Rectal smooth muscle tissue (tissue), 1 donor: ENCODE measurements around the gene SLC17A4.

Experiments
- H3K27ac ChIP-seq: one replicate; pipeline ENCODE4 v1.7.0; 2013; ENCODE audit warnings: low read depth, low read length, inconsistent platforms
- H3K27me3 ChIP-seq: one replicate; pipeline ENCODE4 v1.7.0; 2013; ENCODE audit warnings: low read length; ENCODE audit not compliant: control insufficient read depth, insufficient read depth
- H3K36me3 ChIP-seq: one replicate; pipeline ENCODE4 v1.7.0; 2013; ENCODE audit warnings: low read length; ENCODE audit not compliant: control insufficient read depth, insufficient read depth
- H3K4me1 ChIP-seq: one replicate; pipeline ENCODE4 v1.7.0; 2013; ENCODE audit warnings: low read length; ENCODE audit not compliant: control insufficient read depth, insufficient read depth
- H3K4me3 ChIP-seq: one replicate; pipeline ENCODE4 v1.7.0; 2013; ENCODE audit warnings: low read length
- H3K9ac ChIP-seq: one replicate; pipeline ENCODE4 v1.7.0; 2013; ENCODE audit warnings: low read length

SLC17A4 gene

GRCh38 chr6:25756382-25757363 lies 2.1 kb downstream of the SLC17A4 start:
- Histone ChIP-seq H3K4me3 (no peak overlapping the region), H3K9ac (no peak overlapping the region), H3K27ac (no peak overlapping the region), H3K36me3 (no peaks in the 10 kb centered on the region), H3K27me3 (no peaks in the 10 kb centered on the region), H3K4me1 (no peaks in the 10 kb centered on the region)

GRCh38 chr6:25757936-25758642 lies 3.5 kb downstream of the SLC17A4 start:
- Histone ChIP-seq H3K27me3 (no peaks in the 10 kb centered on the region), H3K27ac (no peak overlapping the region), H3K36me3 (no peaks in the 10 kb centered on the region), H3K4me3 (no peak overlapping the region), H3K9ac (no peak overlapping the region), H3K4me1 (no peaks in the 10 kb centered on the region)

GRCh38 chr6:25764611-25765010 lies 10.1 kb downstream of the SLC17A4 start:
- H3K4me3 ChIP-seq, result no peak overlapping the region
- no peaks in the 10 kb centered on the region for H3K27me3 ChIP-seq
- no peak overlapping the region for H3K9ac ChIP-seq
- no peaks in the 10 kb centered on the region for H3K36me3 ChIP-seq
- H3K27ac ChIP-seq, result no peak overlapping the region
- H3K4me1 ChIP-seq, result no peaks in the 10 kb centered on the region

GRCh38 chr6:25768566-25768965 lies 14.0 kb downstream of the SLC17A4 start:
- H3K4me1 ChIP-seq, result no peaks in the 10 kb centered on the region
- H3K9ac ChIP-seq, result no peak overlapping the region
- H3K36me3 ChIP-seq, result no peaks in the 10 kb centered on the region
- H3K27ac ChIP-seq, result no peak overlapping the region
- H3K27me3 ChIP-seq, result no peaks in the 10 kb centered on the region
- no peak overlapping the region for H3K4me3 ChIP-seq

GRCh38 chr6:25769983-25770382 lies 15.4 kb downstream of the SLC17A4 start:
- H3K4me3 ChIP-seq, result no peak overlapping the region
- H3K27ac ChIP-seq, result no peak overlapping the region
- H3K27me3 ChIP-seq, result no peaks in the 10 kb centered on the region
- H3K9ac ChIP-seq, result no peak overlapping the region
- no peaks in the 10 kb centered on the region for H3K36me3 ChIP-seq
- no peaks in the 10 kb centered on the region for H3K4me1 ChIP-seq

GRCh38 chr6:25774120-25774715 lies 19.7 kb downstream of the SLC17A4 start:
- H3K27me3 ChIP-seq, result no peaks in the 10 kb centered on the region
- H3K27ac ChIP-seq, result no peak overlapping the region
- no peaks in the 10 kb centered on the region for H3K36me3 ChIP-seq
- H3K9ac ChIP-seq, result no peak overlapping the region
- H3K4me1 ChIP-seq, result no peaks in the 10 kb centered on the region
- H3K4me3 ChIP-seq, result no peak overlapping the region

GRCh38 chr6:25777031-25777430 lies 22.5 kb downstream of the SLC17A4 start:
- H3K27ac ChIP-seq, result no peak overlapping the region
- no peak overlapping the region for H3K4me3 ChIP-seq
- no peaks in the 10 kb centered on the region for H3K27me3 ChIP-seq
- H3K36me3 ChIP-seq, result no peaks in the 10 kb centered on the region
- no peaks in the 10 kb centered on the region for H3K4me1 ChIP-seq
- no peak overlapping the region for H3K9ac ChIP-seq

- H3K4me1 ChIP-seq, result no peaks in the 10 kb centered on the region
- H3K27me3 ChIP-seq, result no peaks in the 10 kb centered on the region
- no peaks in the 10 kb centered on the region for H3K36me3 ChIP-seq
- no peak overlapping the region for H3K4me3 ChIP-seq
- no peak overlapping the region for H3K9ac ChIP-seq
- no peak overlapping the region for H3K27ac ChIP-seq
Observed at GRCh38 chr6:25777856-25778649, 23.5 kb downstream of the SLC17A4 start.

GRCh38 chr6:25781134-25781533 lies 26.6 kb downstream of the SLC17A4 start:
- H3K27me3 ChIP-seq, result no peaks in the 10 kb centered on the region
- H3K4me1 ChIP-seq, result no peaks in the 10 kb centered on the region
- no peak overlapping the region for H3K4me3 ChIP-seq
- H3K9ac ChIP-seq, result no peak overlapping the region
- H3K27ac ChIP-seq, result no peak overlapping the region
- no peaks in the 10 kb centered on the region for H3K36me3 ChIP-seq

GRCh38 chr6:25787428-25787827 lies 32.9 kb downstream of the SLC17A4 start:
- Histone ChIP-seq H3K27me3 (no peaks in the 10 kb centered on the region), H3K4me3 (no peak overlapping the region), H3K27ac (no peak overlapping the region), H3K4me1 (no peaks in the 10 kb centered on the region), H3K9ac (no peak overlapping the region), H3K36me3 (no peaks in the 10 kb centered on the region)

- no peak overlapping the region for H3K4me3 ChIP-seq
- H3K27me3 ChIP-seq, result no peaks in the 10 kb centered on the region
- H3K36me3 ChIP-seq, result no peaks in the 10 kb centered on the region
- H3K9ac ChIP-seq, result no peak overlapping the region
- H3K4me1 ChIP-seq, result no peaks in the 10 kb centered on the region
- no peak overlapping the region for H3K27ac ChIP-seq
Observed at GRCh38 chr6:25788305-25788922, 33.9 kb downstream of the SLC17A4 start.
